GM21515 (cell line): ENCODE data around the gene KLF5.

ENCODE experiments used
- ATAC-seq: cut with Tn5 transposase; IDR thresholded peaks from one replicate; pipeline ENCODE4 v1.9.1; 2021; ENCODE audit not compliant: unreplicated experiment

The KLF5 gene

GRCh38 chr13:73059460-73060250 is 850 bp downstream of the KLF5 start:
- ATAC-seq: peak; percentile 44

- no peak for ATAC-seq
Measured at GRCh38 chr13:73060251-73061160, 1.7 kb downstream of the KLF5 start.

- ATAC-seq: no peak
Measured at GRCh38 chr13:73061473-73061872, 2.7 kb downstream of the KLF5 start.

- ATAC-seq: no peak
Measured at GRCh38 chr13:73061876-73062275, 3.1 kb downstream of the KLF5 start.

GRCh38 chr13:73062468-73062867 is 3.7 kb downstream of the KLF5 start:
- no peak for ATAC-seq

- no peak for ATAC-seq
Measured at GRCh38 chr13:73063166-73063565, 4.4 kb downstream of the KLF5 start.

GRCh38 chr13:73065036-73065435 is 6.2 kb downstream of the KLF5 start:
- ATAC-seq: no peak

- no peak for ATAC-seq
Measured at GRCh38 chr13:73065665-73066340, 7.0 kb downstream of the KLF5 start.

GRCh38 chr13:73069206-73069805 is 10.5 kb downstream of the KLF5 start:
- no peak for ATAC-seq

- ATAC-seq: no peak
Measured at GRCh38 chr13:73070451-73071098, 11.8 kb downstream of the KLF5 start.

- ATAC-seq: no peak
Measured at GRCh38 chr13:73072239-73072900, 13.6 kb downstream of the KLF5 start.

GRCh38 chr13:73073050-73073449 is 14.2 kb downstream of the KLF5 start:
- ATAC-seq: no peak

GRCh38 chr13:73074014-73074413 is 15.2 kb downstream of the KLF5 start:
- ATAC-seq: no peak

- ATAC-seq: no peak
Measured at GRCh38 chr13:73074926-73075325, 16.1 kb downstream of the KLF5 start.

- ATAC-seq: no peak
Measured at GRCh38 chr13:73075546-73075945, 16.7 kb downstream of the KLF5 start.

- no peak for ATAC-seq
Measured at GRCh38 chr13:73075954-73076353, 17.1 kb downstream of the KLF5 start.

- ATAC-seq: no peak
Measured at GRCh38 chr13:73077865-73078264, 19.1 kb downstream of the KLF5 start.

- ATAC-seq: no peak
Measured at GRCh38 chr13:73079359-73079758, 20.6 kb downstream of the KLF5 start.

GRCh38 chr13:73081256-73081915 is 22.6 kb downstream of the KLF5 start:
- no peak for ATAC-seq

- no peak for ATAC-seq
Measured at GRCh38 chr13:73082471-73082870, 23.7 kb downstream of the KLF5 start.
